Tibial artery (tissue), 4 donors: ENCODE results near the gene GHR.

Source experiments
- DNase-seq, 2 donors: peaks; one replicate each; pipeline ENCODE4 v3.0.0-alpha.2; 2019
- H3K27ac ChIP-seq, 2 donors: fragments of 200-600 bp; sonication (generic) in 1 of 2; 1 replicate in 1 of 2; 2 replicates in 1 of 2; pipeline ENCODE4 v1.5.1; 2018 to 2019; ENCODE audit warnings: mild to moderate bottlenecking in 1 of 2
- H3K27me3 ChIP-seq, 2 donors: fragments of 200-600 bp; sonication (generic) in 1 of 2; one replicate each; pipeline versions ENCODE4 v1.5.1 to v1.6.0; 2016 to 2019
- H3K36me3 ChIP-seq, 3 donors: fragments of 200-600 bp; sonication (generic) in 2 of 3; one replicate each; pipeline ENCODE4 v1.5.1; 2016 to 2019; ENCODE audit warnings: mild to moderate bottlenecking in 2 of 3
- H3K4me1 ChIP-seq, 4 donors: fragments of 200-600 bp; sonication (generic) in 2 of 4; 1 replicate in 3 of 4; 2 replicates in 1 of 4; pipeline ENCODE4 v1.5.1; 2016 to 2019
- H3K4me3 ChIP-seq, 2 donors: fragments of 200-600 bp; sonication (generic) in 1 of 2; 1 replicate in 1 of 2; 2 replicates in 1 of 2; pipeline ENCODE4 v1.5.1; 2018 to 2019; ENCODE audit warnings: mild to moderate bottlenecking in 2 of 2
- H3K9me3 ChIP-seq, 3 donors: fragments of 200-600 bp; sonication (generic) in 1 of 3; one replicate each; pipeline ENCODE4 v1.5.1; 2016 to 2019
- CTCF ChIP-seq, 2 experiments: fragments of 200-600 bp in 1 of 2; fragments of 450-650 bp in 1 of 2; IDR thresholded peaks; one replicate each; pipeline ENCODE4 v1.5.1; 2017 to 2019; ENCODE audit warnings: antibody characterized with exemption in 2 of 2, mild to moderate bottlenecking in 1 of 2, moderate library complexity in 1 of 2
- intact Hi-C: fragments of 100-400 bp; cut with DNase I; formaldehyde crosslinking; loops from one replicate; pipeline ENCODE4 v1.15.0; 2023; ENCODE audit warnings: low total_unique reads

Gene GHR

GRCh38 chr5:42611437-42611836, 188.2 kb downstream of the GHR start:
- no peaks in the 10 kb centered on the region for H3K36me3 ChIP-seq
- no peak overlapping the region for H3K4me3 ChIP-seq
- peaks cover 0 to 7% (median 0%) of the 10 kb centered on the region in 4 donors for H3K4me1 ChIP-seq
- no peaks in the 10 kb centered on the region for H3K27me3 ChIP-seq
- H3K27ac ChIP-seq, result no peak overlapping the region
- intact Hi-C loops, result no loop called here
- TF ChIP-seq CTCF (IDR thresholded peaks at IDR 0.05), result no peak
- no peaks in the 10 kb centered on the region for H3K9me3 ChIP-seq
- no peak for DNase-seq

GRCh38 chr5:42612750-42613366, 189.6 kb downstream of the GHR start:
- H3K36me3 ChIP-seq, result no peaks in the 10 kb centered on the region
- TF ChIP-seq CTCF (IDR thresholded peaks at IDR 0.05), result no peak
- H3K27ac ChIP-seq, result no peak overlapping the region
- no peak overlapping the region for H3K4me3 ChIP-seq
- H3K9me3 ChIP-seq, result no peaks in the 10 kb centered on the region
- H3K4me1 ChIP-seq, result peaks cover 0 to 7% (median 0%) of the 10 kb centered on the region in 4 donors
- DNase-seq, result no peak
- no peaks in the 10 kb centered on the region for H3K27me3 ChIP-seq
- intact Hi-C loops, result no loop called here

- TF ChIP-seq CTCF (IDR thresholded peaks at IDR 0.05), result no peak
- intact Hi-C loops, result no loop called here
- Histone ChIP-seq H3K4me3 (no peak overlapping the region), H3K4me1 (peaks cover 0 to 7% (median 0%) of the 10 kb centered on the region in 4 donors), H3K36me3 (no peaks in the 10 kb centered on the region), H3K9me3 (no peaks in the 10 kb centered on the region), H3K27ac (no peak overlapping the region), H3K27me3 (no peaks in the 10 kb centered on the region)
- no peak for DNase-seq
Observed at GRCh38 chr5:42614509-42614908, 191.3 kb downstream of the GHR start.

- no peaks in the 10 kb centered on the region for H3K9me3 ChIP-seq
- intact Hi-C loops, result no loop called here
- H3K4me1 ChIP-seq, result peaks cover 0 to 9% (median 0%) of the 10 kb centered on the region in 4 donors
- no peaks in the 10 kb centered on the region for H3K36me3 ChIP-seq
- no peak for DNase-seq
- TF ChIP-seq CTCF (IDR thresholded peaks at IDR 0.05), result no peak
- no peak overlapping the region for H3K4me3 ChIP-seq
- H3K27me3 ChIP-seq, result no peaks in the 10 kb centered on the region
- no peak overlapping the region for H3K27ac ChIP-seq
Observed at GRCh38 chr5:42620579-42621216, 197.5 kb downstream of the GHR start.

- H3K9me3 ChIP-seq, result no peaks in the 10 kb centered on the region
- no peak for TF ChIP-seq CTCF (IDR thresholded peaks at IDR 0.05)
- intact Hi-C loops, result no loop called here
Observed at GRCh38 chr5:42621242-42621641, 198.0 kb downstream of the GHR start.

More at GRCh38 chr5:42621242-42621641, 198.0 kb downstream of the GHR start:
- DNase-seq, result no peak
- Histone ChIP-seq H3K4me3 (no peak overlapping the region), H3K27ac (no peak overlapping the region), H3K36me3 (no peaks in the 10 kb centered on the region), H3K27me3 (no peaks in the 10 kb centered on the region), H3K4me1 (peaks cover 0 to 9% (median 0%) of the 10 kb centered on the region in 4 donors)
